Endothelial cell of umbilical vein (primary cell): ENCODE data around the gene CDH23. TPM values are rescaled to one million over a fixed set of nuclear protein-coding genes. Genes with fewer than 3 reads are reported as not detected.

Experiments
- BruUV-seq: library from RNA; stranded (reverse); fragments of 400-500 nt; replicated peaks from 2 replicates; lab custom pipeline; 2021; lab: Mats Ljungman, UMichigan
- CTCF ChIA-PET: fragments of 300-600, 350-600 bp; sonication (Branson Sonifier 250); formaldehyde crosslinking; loops from one replicate; lab custom pipeline; 2021; ENCODE audit warnings: antibody characterized with exemption, inconsistent platforms; lab: Charles Lee
- POLR2A ChIA-PET: fragments of 300-600, 350-600 bp; sonication (Branson Sonifier 250); formaldehyde crosslinking; loops from one replicate; lab custom pipeline; 2021; ENCODE audit warnings: antibody characterized with exemption, inconsistent platforms; lab: Charles Lee
- DNase-seq: peaks from one replicate; pipeline ENCODE4 v3.0.0-alpha.2; 2011; ENCODE audit warnings: low read depth, low spot score
- FAIRE-seq: peaks from 2 replicates; lab custom pipeline; 2011; peaks lifted over from hg19 to GRCh38; lab: Jason Lieb, UNC
- H2AFZ ChIP-seq: 2 replicates; pipeline ENCODE4 v1.6.0; 2012; ENCODE audit warnings: low read depth, low read length, control low read depth, inconsistent platforms
- H3K27ac ChIP-seq: 2 replicates; pipeline ENCODE4 v1.5.1; 2011; ENCODE audit warnings: low read depth, mild to moderate bottlenecking, control low read depth, low read length, moderate library complexity; ENCODE audit not compliant: insufficient read depth
- H3K27me3 ChIP-seq, 2 experiments: 2 replicates each; pipeline versions ENCODE4 v1.6.0 to v1.6.1; 2011; ENCODE audit warnings: low read length in 2 of 2, mixed read lengths in 1 of 2; ENCODE audit not compliant: control insufficient read depth in 2 of 2, insufficient read depth in 2 of 2
- H3K36me3 ChIP-seq, 2 experiments: 2 replicates in 1 of 2; 3 replicates in 1 of 2; pipeline ENCODE4 v1.5.1; 2011; ENCODE audit warnings: low read length in 2 of 2, mild to moderate bottlenecking in 1 of 2, moderate library complexity in 1 of 2; ENCODE audit not compliant: control insufficient read depth in 2 of 2, insufficient read depth in 2 of 2; ENCODE audit errors: extremely low read depth in 1 of 2
- H3K4me1 ChIP-seq: 3 replicates; pipeline ENCODE4 v1.5.1; 2011; ENCODE audit warnings: mild to moderate bottlenecking, low read length; ENCODE audit not compliant: control insufficient read depth, insufficient read depth; ENCODE audit errors: extremely low read depth
- H3K4me2 ChIP-seq: 2 replicates; pipeline ENCODE4 v1.6.1; 2011; ENCODE audit warnings: low read length, control low read depth, mixed read lengths; ENCODE audit not compliant: insufficient read depth
- H3K4me3 ChIP-seq, 3 experiments: fragments of 200-600 bp in 1 of 3; sonication (generic), shearing (Covaris generic) in 1 of 3; replicated peaks in 1 of 3; 2 replicates each; pipeline ENCODE4 v1.5.1; 2011 to 2016; ENCODE audit warnings: control low read depth in 3 of 3, low read length in 3 of 3, mild to moderate bottlenecking in 2 of 3, inconsistent platforms in 1 of 3, low read depth in 1 of 3, moderate library complexity in 1 of 3; ENCODE audit not compliant: insufficient read depth in 1 of 3
- H3K79me2 ChIP-seq: 2 replicates; pipeline ENCODE4 v1.6.0; 2012; ENCODE audit warnings: low read length, inconsistent platforms; ENCODE audit not compliant: control insufficient read depth, insufficient read depth
- H3K9ac ChIP-seq: replicated peaks from 2 replicates; pipeline ENCODE3; 2011; ENCODE audit warnings: low read length, control low read depth; ENCODE audit not compliant: insufficient read depth; ENCODE audit errors: extremely low read depth
- H3K9me1 ChIP-seq: replicated peaks from 3 replicates; pipeline ENCODE4 v1.6.0; 2011; ENCODE audit warnings: mild to moderate bottlenecking, low read length; ENCODE audit not compliant: control insufficient read depth, insufficient read depth; ENCODE audit errors: extremely low read depth
- H3K9me3 ChIP-seq: replicated peaks from 2 replicates; pipeline ENCODE4 v1.5.1; 2012; ENCODE audit warnings: low read length, inconsistent platforms; ENCODE audit not compliant: control insufficient read depth, insufficient read depth
- H4K20me1 ChIP-seq: replicated peaks from 2 replicates; pipeline ENCODE3; 2011; ENCODE audit warnings: mild to moderate bottlenecking, low read length; ENCODE audit not compliant: control insufficient read depth, insufficient read depth; ENCODE audit errors: extremely low read depth
- CTCF ChIP-seq, 2 donors: IDR thresholded peaks; 1 replicate in 1 of 2; 2 replicates in 1 of 2; pipeline ENCODE4 v1.5.1; 2011; ENCODE audit warnings: low read length in 2 of 2, mild to moderate bottlenecking in 2 of 2, moderate library complexity in 2 of 2, control low read depth in 1 of 2, inconsistent platforms in 1 of 2, low read depth in 1 of 2; ENCODE audit not compliant: insufficient read depth in 1 of 2; ENCODE audit errors: extremely low read depth in 1 of 2
- EZH2 ChIP-seq: IDR thresholded peaks from 2 replicates; pipeline ENCODE4 v1.6.1; 2012; ENCODE audit warnings: borderline replicate concordance, low read depth, mild to moderate bottlenecking, moderate library complexity, low read length, inconsistent platforms; ENCODE audit not compliant: severe bottlenecking
- FOS ChIP-seq: IDR thresholded peaks from 2 replicates; pipeline ENCODE4 v1.6.1; 2011; ENCODE audit warnings: mild to moderate bottlenecking, low read length, moderate library complexity, borderline replicate concordance; ENCODE audit not compliant: insufficient read depth
- GATA2 ChIP-seq: IDR thresholded peaks from 2 replicates; pipeline ENCODE4 v1.7.0; 2011; ENCODE audit warnings: low read depth, mild to moderate bottlenecking, moderate library complexity, mixed read lengths, low read length; ENCODE audit not compliant: insufficient read length, insufficient read depth
- JUN ChIP-seq: IDR thresholded peaks from 2 replicates; pipeline ENCODE4 v1.6.1; 2011; ENCODE audit warnings: borderline replicate concordance, low read depth; ENCODE audit not compliant: insufficient read length, insufficient read depth
- MAX ChIP-seq: IDR thresholded peaks from 2 replicates; pipeline ENCODE4 v1.6.1; 2011; ENCODE audit not compliant: insufficient read depth, insufficient read length
- MYC ChIP-seq: IDR thresholded peaks from one replicate; pipeline ENCODE4 v1.6.1; 2011; ENCODE audit warnings: mild to moderate bottlenecking, low read depth, low read length
- POLR2A ChIP-seq: IDR thresholded peaks from 2 replicates; pipeline ENCODE4 v1.6.1; 2012; ENCODE audit warnings: low read depth, mild to moderate bottlenecking, control low read depth, low read length
- POLR2AphosphoS5 ChIP-seq: IDR thresholded peaks from 2 replicates; pipeline ENCODE4 v1.6.1; 2012; ENCODE audit warnings: low read depth, mild to moderate bottlenecking, control low read depth, low read length, moderate library complexity; ENCODE audit not compliant: insufficient read depth
- dilution Hi-C: fragments of 300-500 bp; cut with MboI; formaldehyde crosslinking; loops from one replicate; pipeline ENCODE4 v1.15.0; 2019; ENCODE audit warnings: low sequenced_read_pairs; ENCODE audit not compliant: extremely low pct_ligation_motif_present
- intact Hi-C: fragments of 100-400 bp; cut with micrococcal nuclease; formaldehyde crosslinking; loops from one replicate; pipeline ENCODE4 v1.10.0; 2022
- polyA plus RNA-seq, 4 experiments: library from polyadenylated mRNA; depleted of rRNA in 3 of 4; stranded (reverse) in 3 of 4; unstranded in 1 of 4; fragments of >200 nt; gene quantifications; 2 replicates each; pipeline versions ENCODE4 v1.2.1 to v1.2.3, GENCODE V29; 2011 to 2012; ENCODE audit warnings: missing spikeins in 1 of 4
- total RNA-seq: library from RNA; stranded (reverse); gene quantifications from 2 replicates; pipeline ENCODE4 v1.2.3, GENCODE V29; 2021

The CDH23 gene
- total and polyA plus RNA-seq, 2 donors (not counting 3 experiments of a cell fraction or from before 2014, with no cell fraction given): not detected

DNA sequence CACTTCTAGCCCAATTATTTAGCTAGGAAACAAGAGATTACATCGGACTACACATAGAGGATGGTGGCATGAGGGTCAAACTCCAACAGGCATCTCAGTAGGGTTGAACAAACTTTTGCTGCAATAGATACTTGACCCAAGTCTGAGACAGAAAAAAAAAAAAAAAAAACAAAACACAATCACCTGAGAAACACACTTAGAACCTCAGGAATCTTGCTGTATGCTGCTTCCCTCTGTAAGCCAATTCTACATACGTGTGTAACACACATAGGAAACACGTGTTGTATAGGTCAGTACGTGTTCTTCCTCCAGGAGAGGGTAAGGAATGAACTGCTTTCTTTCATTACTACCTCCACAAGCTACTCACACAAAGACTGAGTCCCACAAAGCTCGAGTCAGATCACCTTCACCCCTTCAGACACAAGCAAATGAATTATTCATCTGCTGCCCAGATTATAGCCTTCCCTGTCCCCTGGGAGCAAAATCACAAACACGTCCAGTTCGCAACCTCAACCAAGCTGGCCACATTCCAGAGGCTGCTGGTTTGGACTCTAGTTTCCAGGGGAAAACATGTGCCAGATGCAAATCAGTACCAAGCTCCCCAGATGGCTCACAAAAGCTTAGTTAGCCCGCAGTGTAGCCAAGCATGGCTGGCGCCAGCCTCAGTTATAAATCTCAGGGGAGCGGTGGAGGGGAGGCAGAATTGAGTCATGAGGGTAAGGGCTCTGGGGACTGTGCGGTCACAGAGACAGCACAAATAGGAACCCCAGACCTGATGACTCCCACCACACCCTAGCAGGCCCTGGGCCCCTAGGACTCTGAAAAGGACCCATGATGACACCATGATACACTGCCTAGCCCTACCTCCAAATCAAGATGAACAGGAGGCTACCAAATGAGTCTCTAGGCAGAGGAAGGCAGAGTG, 439.2 kb downstream of the CDH23 start:
- Histone ChIP-seq H3K79me2 (peaks cover 83% of the 10 kb centered on the region), H3K4me1 (peaks cover 30% of the 10 kb centered on the region), H3K27me3 (no peaks in the 10 kb centered on the region), H3K9me3 (no peaks in the 10 kb centered on the region), H4K20me1 (peaks cover 12% of the 10 kb centered on the region), H3K27ac (peak overlapping the region; percentile 39), H3K9ac (no peak overlapping the region), H3K4me2 (no peak overlapping the region), H2AFZ (no peak overlapping the region), H3K36me3 (peaks cover 5 to 27% of the 10 kb centered on the region in 2 experiments), H3K9me1 (no peaks in the 10 kb centered on the region), H3K4me3 (no peak overlapping the region)
- ChIA-PET CTCF (interaction anchor here (0.7 to 9.6 kb wide), 7 partner anchors 10 to 213 kb away, joined by 3 to 152 read pairs (median 4); partner anchors contain the start of gene PSAP), POLR2A (interaction anchor here (1.3 to 2.0 kb wide), 2 partner anchors 15 to 60 kb away, joined by 4 to 7 read pairs; partner anchors contain the start of gene PSAP)
- no TSS peak for BruUV-seq
- dilution Hi-C loops: no loop called here
- peak; percentile 88 for DNase-seq
- peak; percentile 4 for FAIRE-seq
- intact Hi-C loops: loop anchor here (1.0 kb wide), 1 partner anchor 60 kb away; no protein-coding TSS in a partner anchor
- no peak for TF ChIP-seq JUN
- no peak for TF ChIP-seq GATA2
- TF ChIP-seq CTCF (IDR thresholded peaks at IDR 0.05; ENCODE audit: extremely low read depth in 1 of 2, insufficient read depth in 1 of 2, low read depth in 1 of 2, low read length in 2 of 2): no peak
- TF ChIP-seq POLR2A: no peak
- TF ChIP-seq MAX: no peak
- no peak for TF ChIP-seq FOS
- no peak for TF ChIP-seq EZH2
- no peak for TF ChIP-seq POLR2AphosphoS5
- no peak for TF ChIP-seq MYC
